ENCODE results near the gene KLHDC1.

GRCh38 chr14:49792618-49793017 lies 99.7 kb downstream of the KLHDC1 start:
- no peak for TF ChIP-seq CTCF (IDR thresholded peaks at IDR 0.05)
- TF ChIP-seq POLR2AphosphoS5 (IDR thresholded peaks at IDR 0.05; ENCODE audit: insufficient read depth in 1 of 2, low read depth in 1 of 2), result no peak
- TF ChIP-seq POLR2A (IDR thresholded peaks at IDR 0.05), result no peak

Data from vagina (tissue), 2 donors.